Measurements from ENCODE around the gene MRPL14. TPM values are rescaled to one million over a fixed set of nuclear protein-coding genes. Genes with fewer than 3 reads are reported as not detected.

Gene MRPL14
- total RNA-seq (ENCODE audit: low replicate concordance) = 40.4 and 53.5 TPM in 2 replicates

GRCh38 chr6:44127186-44128019 is at the start of gene MRPL14, which contains the start of gene TMEM63B:
MRPL14 (minus strand) TSS chr6:44127452; CDS start chr6:44116611, 10,841 bp downstream.
TMEM63B (plus strand) TSS chr6:44127554; CDS start chr6:44134585, 7,031 bp downstream.
- Histone ChIP-seq H3F3A (ENCODE audit: low read depth) (peaks cover 9% of the 10 kb centered on the region), H3K79me2 (ENCODE audit: low read depth) (peaks cover 60% of the 10 kb centered on the region), H4K20me1 (ENCODE audit: low read depth) (peaks cover 49% of the 10 kb centered on the region), H3K4me1 (peaks cover 41% of the 10 kb centered on the region), H3K4me3 (peak within 1 kb of the TSS; percentile 70), H2AFZ (replicated peaks) (peak within 1 kb of the TSS; percentile 86), H3K36me3 (no peaks in the 10 kb centered on the region), H3K9ac (peak within 1 kb of the TSS; percentile 63), H3K9me3 (ENCODE audit: low read depth) (no peaks in the 10 kb centered on the region), H3K27ac (peak within 1 kb of the TSS; percentile 55), H3K4me2 (peak within 1 kb of the TSS; percentile 94), H3K27me3 (no peaks in the 10 kb centered on the region)
- TF ChIP-seq EZH2 (IDR thresholded peaks at IDR 0.05) (no peak), CTCF (IDR thresholded peaks at IDR 0.05) (no peak), EZH2phosphoT487 (IDR thresholded peaks at IDR 0.05) (no peak)
- Mint-ChIP-seq H3K4me1 (peaks cover 59% of the 10 kb centered on the region), H3K27ac (peak within 1 kb of the TSS; percentile 95), H3K36me3 (peaks cover 8% of the 10 kb centered on the region), H3K27me3 (ENCODE audit: insufficient read depth, low read depth) (peaks cover 6% of the 10 kb centered on the region), H3K9me3 (no peaks in the 10 kb centered on the region), H3K4me3 (peak within 1 kb of the TSS; percentile 97)
- peak; percentile 96 for DNase-seq (ENCODE audit: low spot score)

DNA sequence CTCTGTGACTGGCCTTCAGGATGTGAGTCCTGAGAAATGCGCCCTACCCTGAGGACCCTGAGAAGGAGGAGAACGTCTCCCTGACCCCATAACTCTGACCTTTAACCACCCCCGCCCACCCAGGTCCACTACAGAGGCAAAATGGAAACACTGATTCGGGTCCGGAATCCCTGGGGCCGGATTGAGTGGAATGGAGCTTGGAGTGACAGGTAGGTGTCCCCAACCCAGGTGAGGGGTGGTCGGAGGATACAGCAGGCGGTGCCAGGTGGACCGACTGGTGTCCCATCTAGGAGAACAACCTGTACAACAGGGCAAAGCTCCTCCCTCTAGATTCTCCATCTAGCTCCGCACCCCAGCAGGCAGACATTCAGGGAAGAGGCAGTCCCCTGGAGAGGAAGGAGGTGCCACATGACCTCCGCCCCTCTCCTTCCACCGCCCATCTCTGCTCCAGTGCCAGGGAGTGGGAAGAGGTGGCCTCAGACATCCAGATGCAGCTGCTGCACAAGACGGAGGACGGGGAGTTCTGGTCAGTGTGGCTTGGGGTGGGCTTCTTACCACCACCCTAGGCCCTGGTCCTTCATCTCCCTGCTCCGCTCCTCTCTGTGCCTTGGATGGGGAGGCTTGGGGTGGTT is 49.0 kb upstream of the MRPL14 start:
- Mint-ChIP-seq H3K27ac (no peak overlapping the region), H3K9me3 (no peaks in the 10 kb centered on the region), H3K4me1 (peaks cover 13% of the 10 kb centered on the region), H3K36me3 (no peaks in the 10 kb centered on the region), H3K27me3 (ENCODE audit: insufficient read depth, low read depth) (peaks cover 15% of the 10 kb centered on the region), H3K4me3 (no peak overlapping the region)
- Histone ChIP-seq H4K20me1 (ENCODE audit: low read depth) (no peaks in the 10 kb centered on the region), H3K27me3 (no peaks in the 10 kb centered on the region), H3K4me2 (no peak overlapping the region), H3K36me3 (no peaks in the 10 kb centered on the region), H3K9me3 (ENCODE audit: low read depth) (no peaks in the 10 kb centered on the region), H3K4me3 (no peak overlapping the region), H3K4me1 (no peaks in the 10 kb centered on the region), H3K79me2 (ENCODE audit: low read depth) (no peaks in the 10 kb centered on the region), H3K27ac (no peak overlapping the region), H3F3A (ENCODE audit: low read depth) (peaks cover 3% of the 10 kb centered on the region), H3K9ac (no peak overlapping the region), H2AFZ (replicated peaks) (no peak overlapping the region)
- no peak for DNase-seq (ENCODE audit: low spot score)
- TF ChIP-seq EZH2 (IDR thresholded peaks at IDR 0.05) = no peak
- TF ChIP-seq EZH2phosphoT487 (IDR thresholded peaks at IDR 0.05) = no peak

- Histone ChIP-seq H3K4me1 (no peaks in the 10 kb centered on the region), H3K79me2 (ENCODE audit: low read depth) (no peaks in the 10 kb centered on the region), H4K20me1 (ENCODE audit: low read depth) (no peaks in the 10 kb centered on the region), H3F3A (ENCODE audit: low read depth) (no peaks in the 10 kb centered on the region), H3K4me2 (no peak overlapping the region), H3K36me3 (no peaks in the 10 kb centered on the region), H3K27ac (no peak overlapping the region), H2AFZ (replicated peaks) (no peak overlapping the region), H3K9me3 (ENCODE audit: low read depth) (no peaks in the 10 kb centered on the region), H3K9ac (no peak overlapping the region), H3K27me3 (no peaks in the 10 kb centered on the region), H3K4me3 (no peak overlapping the region)
- Mint-ChIP-seq H3K9me3 (no peaks in the 10 kb centered on the region), H3K4me3 (peak overlapping the region; percentile 76), H3K27ac (peak overlapping the region; percentile 75), H3K27me3 (ENCODE audit: insufficient read depth, low read depth) (peaks cover 11% of the 10 kb centered on the region), H3K4me1 (peaks cover 9% of the 10 kb centered on the region), H3K36me3 (no peaks in the 10 kb centered on the region)
- TF ChIP-seq EZH2 (IDR thresholded peaks at IDR 0.05) (no peak), CTCF (IDR thresholded peaks at IDR 0.05) (peak; percentile 95)
- DNase-seq (ENCODE audit: low spot score) = peak; percentile 88
Measured at GRCh38 chr6:44172731-44173500, 45.7 kb upstream of the MRPL14 start.

Measured in neural progenitor cell (in vitro differentiated cells).